H9 (cell line): ENCODE data around the gene KLF6. TPM values are rescaled to one million over a fixed set of nuclear protein-coding genes. Genes with fewer than 3 reads are reported as not detected.

ENCODE experiments used
- DNase-seq: peaks from one replicate; pipeline ENCODE4 v3.0.0-alpha.2; 2017
- H2AFZ ChIP-seq: one replicate; pipeline ENCODE4 v1.6.1; 2013; ENCODE audit warnings: mild to moderate bottlenecking, low read length, control low read depth, moderate library complexity
- H2AK5ac ChIP-seq: 2 replicates; pipeline ENCODE4 v1.6.1; 2013; ENCODE audit warnings: low read length, control low read depth, mixed read lengths; ENCODE audit not compliant: insufficient read length
- H2BK120ac ChIP-seq: one replicate; pipeline ENCODE4 v1.6.1; 2013; ENCODE audit warnings: low read depth, mild to moderate bottlenecking, low read length, control low read depth, inconsistent platforms; ENCODE audit not compliant: poor library complexity, severe bottlenecking
- H2BK12ac ChIP-seq: 2 replicates; pipeline ENCODE4 v1.6.1; 2013; ENCODE audit warnings: low read length, control low read depth, mixed read lengths, low read depth; ENCODE audit not compliant: insufficient read length
- H2BK15ac ChIP-seq: 2 replicates; pipeline ENCODE4 v1.6.1; 2013; ENCODE audit warnings: low read depth, low read length, control low read depth
- H2BK20ac ChIP-seq: one replicate; pipeline ENCODE4 v1.6.1; 2013; ENCODE audit warnings: low read depth, mild to moderate bottlenecking, low read length, control low read depth, inconsistent platforms; ENCODE audit not compliant: poor library complexity, severe bottlenecking
- H2BK5ac ChIP-seq: 2 replicates; pipeline ENCODE4 v1.6.1; 2013; ENCODE audit warnings: low read length, control low read depth, mixed read lengths; ENCODE audit not compliant: insufficient read length
- H3K14ac ChIP-seq: 2 replicates; pipeline ENCODE4 v1.6.1; 2013; ENCODE audit warnings: low read length, control low read depth; ENCODE audit not compliant: insufficient read depth
- H3K18ac ChIP-seq: 2 replicates; pipeline ENCODE4 v1.6.1; 2013; ENCODE audit warnings: low read depth, mild to moderate bottlenecking, mixed read lengths, low read length, control low read depth; ENCODE audit not compliant: insufficient read length
- H3K23ac ChIP-seq: 2 replicates; pipeline ENCODE4 v1.6.1; 2013; ENCODE audit warnings: low read length, control low read depth, mixed read lengths, low read depth; ENCODE audit not compliant: insufficient read length
- H3K23me2 ChIP-seq: 2 replicates; pipeline ENCODE4 v1.6.1; 2013; ENCODE audit warnings: low read depth, mild to moderate bottlenecking, mixed read lengths, low read length, control low read depth; ENCODE audit not compliant: insufficient read length, poor library complexity, severe bottlenecking
- H3K27ac ChIP-seq: 2 replicates; pipeline ENCODE4 v1.5.1; 2013; ENCODE audit warnings: low read length, control low read depth, mixed read lengths, low read depth; ENCODE audit not compliant: insufficient read length
- H3K27me3 ChIP-seq: 2 replicates; pipeline ENCODE4 v1.6.1; 2013; ENCODE audit warnings: low read length, control low read depth, inconsistent platforms; ENCODE audit not compliant: insufficient read depth
- H3K4ac ChIP-seq: 2 replicates; pipeline ENCODE4 v1.6.1; 2013; ENCODE audit warnings: low read depth, mild to moderate bottlenecking, control low read depth, inconsistent platforms, low read length, moderate library complexity
- H3K4me1 ChIP-seq: 2 replicates; pipeline ENCODE4 v1.6.1; 2013; ENCODE audit warnings: low read length, control low read depth, inconsistent platforms; ENCODE audit not compliant: insufficient read depth
- H3K4me2 ChIP-seq: 2 replicates; pipeline ENCODE4 v1.6.1; 2013; ENCODE audit warnings: low read length, control low read depth, mixed read lengths; ENCODE audit not compliant: insufficient read length, insufficient read depth
- H3K56ac ChIP-seq: 2 replicates; pipeline ENCODE4 v1.6.1; 2013; ENCODE audit warnings: low read depth, mild to moderate bottlenecking, mixed read lengths, low read length, control low read depth; ENCODE audit not compliant: insufficient read length
- H3K79me1 ChIP-seq: 2 replicates; pipeline ENCODE4 v1.6.1; 2013; ENCODE audit warnings: low read depth, mild to moderate bottlenecking, moderate library complexity, low read length, control low read depth, inconsistent platforms; ENCODE audit not compliant: insufficient read depth, poor library complexity, severe bottlenecking
- H3K79me2 ChIP-seq: 2 replicates; pipeline ENCODE4 v1.6.1; 2013; ENCODE audit warnings: low read length, control low read depth, inconsistent platforms; ENCODE audit not compliant: insufficient read depth
- H3K9ac ChIP-seq: 2 replicates; pipeline ENCODE4 v1.6.1; 2013; ENCODE audit warnings: low read length, control low read depth, mixed read lengths; ENCODE audit not compliant: insufficient read length; ENCODE audit errors: extremely low read depth
- H3K9me3 ChIP-seq: one replicate; pipeline ENCODE4 v1.6.1; 2013; ENCODE audit warnings: low read depth, low read length, inconsistent platforms; ENCODE audit not compliant: control insufficient read depth
- H3T11ph ChIP-seq: one replicate; pipeline ENCODE4 v1.6.1; 2013; ENCODE audit warnings: mild to moderate bottlenecking, low read length, control low read depth, inconsistent platforms
- H4K20me1 ChIP-seq: one replicate; pipeline ENCODE4 v1.6.1; 2013; ENCODE audit not compliant: control insufficient read depth, insufficient read length, insufficient read depth
- H4K5ac ChIP-seq: 2 replicates; pipeline ENCODE4 v1.6.1; 2013; ENCODE audit warnings: low read depth, mild to moderate bottlenecking, mixed read lengths, low read length, control low read depth; ENCODE audit not compliant: insufficient read length
- H4K8ac ChIP-seq: replicated peaks from 2 replicates; pipeline ENCODE4 v1.6.1; 2013; ENCODE audit warnings: low read length, control low read depth, mixed read lengths, low read depth; ENCODE audit not compliant: insufficient read length
- H4K91ac ChIP-seq: 2 replicates; pipeline ENCODE4 v1.6.1; 2013; ENCODE audit warnings: low read depth, mild to moderate bottlenecking, moderate library complexity, mixed read lengths, low read length, control low read depth; ENCODE audit not compliant: insufficient read length
- H3K27ac Mint-ChIP-seq, 3 experiments: 2 replicates in 2 of 3; 3 replicates in 1 of 3; pipeline ENCODE4 v1.8.0; 2020 to 2021; ENCODE audit warnings: mixed read lengths in 3 of 3, mild to moderate bottlenecking in 1 of 3, moderate library complexity in 1 of 3
- H3K27me3 Mint-ChIP-seq: 2 replicates; pipeline ENCODE4 v1.8.0; 2021; ENCODE audit warnings: low read depth, mild to moderate bottlenecking, moderate library complexity, mixed read lengths
- H3K36me3 Mint-ChIP-seq, 3 experiments: 2 replicates in 2 of 3; 3 replicates in 1 of 3; pipeline ENCODE4 v1.8.0; 2020 to 2021; ENCODE audit warnings: low read depth in 3 of 3, mixed read lengths in 3 of 3; ENCODE audit not compliant: insufficient read depth in 1 of 3
- H3K4me1 Mint-ChIP-seq, 2 experiments: 2 replicates each; pipeline ENCODE4 v1.8.0; 2020; ENCODE audit warnings: mixed read lengths in 2 of 2
- H3K4me3 Mint-ChIP-seq, 2 experiments: 2 replicates in 1 of 2; 3 replicates in 1 of 2; pipeline ENCODE4 v1.8.0; 2020 to 2021; ENCODE audit warnings: mild to moderate bottlenecking in 2 of 2, mixed read lengths in 2 of 2, moderate library complexity in 1 of 2
- H3K9me3 Mint-ChIP-seq, 2 experiments: 2 replicates in 1 of 2; 3 replicates in 1 of 2; pipeline ENCODE4 v1.8.0; 2020; ENCODE audit warnings: mild to moderate bottlenecking in 2 of 2, mixed read lengths in 2 of 2, moderate library complexity in 1 of 2
- WGBS: extraction: QIAGEN DNeasy Blood & Tissue Kit; methylation state at CpG from one replicate; pipeline ENCODE4 v1.1.7; 2013; ENCODE audit warnings: missing lambda C conversion rate, low lambda C conversion rate, mixed read lengths; ENCODE audit not compliant: insufficient read length; ENCODE audit errors: extremely low coverage; 5-methylcytosine and 5-hydroxymethylcytosine counted together
- total RNA-seq: library from RNA; stranded (reverse); gene quantifications from 2 replicates; pipeline ENCODE4 v1.2.1, GENCODE V29; 2021
- TF ChIP-seq, protein P1 (sequence below): fragments of 200-600 bp; sonication (generic); conservative IDR thresholded peaks from 3 replicates; pipeline ENCODE4 v1.8.0; 2021; ENCODE audit warnings: antibody characterized with exemption, mild to moderate bottlenecking

KLF6 gene
- total RNA-seq, 1 experiment from 2014 or later = 19.3 TPM

GRCh38 chr10:3814838-3815220, 29.8 kb upstream of the KLF6 start:
- TF ChIP-seq, protein P1, sequence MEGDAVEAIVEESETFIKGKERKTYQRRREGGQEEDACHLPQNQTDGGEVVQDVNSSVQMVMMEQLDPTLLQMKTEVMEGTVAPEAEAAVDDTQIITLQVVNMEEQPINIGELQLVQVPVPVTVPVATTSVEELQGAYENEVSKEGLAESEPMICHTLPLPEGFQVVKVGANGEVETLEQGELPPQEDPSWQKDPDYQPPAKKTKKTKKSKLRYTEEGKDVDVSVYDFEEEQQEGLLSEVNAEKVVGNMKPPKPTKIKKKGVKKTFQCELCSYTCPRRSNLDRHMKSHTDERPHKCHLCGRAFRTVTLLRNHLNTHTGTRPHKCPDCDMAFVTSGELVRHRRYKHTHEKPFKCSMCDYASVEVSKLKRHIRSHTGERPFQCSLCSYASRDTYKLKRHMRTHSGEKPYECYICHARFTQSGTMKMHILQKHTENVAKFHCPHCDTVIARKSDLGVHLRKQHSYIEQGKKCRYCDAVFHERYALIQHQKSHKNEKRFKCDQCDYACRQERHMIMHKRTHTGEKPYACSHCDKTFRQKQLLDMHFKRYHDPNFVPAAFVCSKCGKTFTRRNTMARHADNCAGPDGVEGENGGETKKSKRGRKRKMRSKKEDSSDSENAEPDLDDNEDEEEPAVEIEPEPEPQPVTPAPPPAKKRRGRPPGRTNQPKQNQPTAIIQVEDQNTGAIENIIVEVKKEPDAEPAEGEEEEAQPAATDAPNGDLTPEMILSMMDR = no peak
- peaks cover 3% of the 10 kb centered on the region in 2 experiments; a peak in 3 of 4 replicates for H3K4me1 Mint-ChIP-seq
- no peaks in the 10 kb centered on the region for H4K20me1 ChIP-seq
- H3K79me2 ChIP-seq = no peaks in the 10 kb centered on the region
- no peak overlapping the region for H3K27ac ChIP-seq
- no peak overlapping the region for H4K8ac ChIP-seq
- WGBS = no CpG with 5 or more reads among the region's 6 CpGs
- H3K27me3 ChIP-seq = no peaks in the 10 kb centered on the region
- no peak overlapping the region for H4K91ac ChIP-seq
- no peak overlapping the region for H3K9ac ChIP-seq
- no peak overlapping the region for H2BK120ac ChIP-seq
- H2BK12ac ChIP-seq = no peak overlapping the region
- no peak overlapping the region for H2BK5ac ChIP-seq
- H3K27ac Mint-ChIP-seq = no peak overlapping the region
- H3K4ac ChIP-seq = no peak overlapping the region
- H3K23ac ChIP-seq = no peak overlapping the region
- no peaks in the 10 kb centered on the region for H3K79me1 ChIP-seq
- no peak overlapping the region for H3K18ac ChIP-seq
- H3K4me2 ChIP-seq = no peak overlapping the region
- no peak overlapping the region for H2BK20ac ChIP-seq
- no peaks in the 10 kb centered on the region for H3K36me3 Mint-ChIP-seq
- no peak overlapping the region for H3K14ac ChIP-seq
- no peak for DNase-seq
- no peak overlapping the region for H2BK15ac ChIP-seq
- H3K4me1 ChIP-seq = no peaks in the 10 kb centered on the region
- no peak overlapping the region for H2AFZ ChIP-seq
- H2AK5ac ChIP-seq = no peak overlapping the region
- no peak overlapping the region for H3K4me3 Mint-ChIP-seq
- no peaks in the 10 kb centered on the region for H3K9me3 Mint-ChIP-seq
- no peaks in the 10 kb centered on the region for H3K9me3 ChIP-seq
- no peak overlapping the region for H4K5ac ChIP-seq
- no peak overlapping the region for H3K56ac ChIP-seq
- H3T11ph ChIP-seq = no peak overlapping the region
- H3K27me3 Mint-ChIP-seq = no peaks in the 10 kb centered on the region; the same call in 1 of the 2 replicates
- H3K23me2 ChIP-seq = no peaks in the 10 kb centered on the region
